LNCaP clone FGC (cell line): Measurements from ENCODE around the gene PRPF31.

Source experiments
- DNase-seq: peaks from one replicate; pipeline ENCODE4 v3.0.0-alpha.2; 2011; ENCODE audit warnings: low read depth
- H3K4me3 ChIP-seq: 2 replicates; pipeline ENCODE4 v1.5.1; 2011; ENCODE audit warnings: mild to moderate bottlenecking, low read depth, low read length, control low read depth
- CTCF ChIP-seq: IDR thresholded peaks from 2 replicates; pipeline ENCODE4 v1.5.1; 2012; ENCODE audit warnings: mild to moderate bottlenecking; ENCODE audit not compliant: control insufficient read depth, insufficient read depth; ENCODE audit errors: extremely low read depth

PRPF31 gene

GRCh38 chr19:54115109-54116063 is at the start of gene PRPF31, which contains the start of gene TFPT:
TSS of gene PRPF31 (plus strand) at chr19:54115754. CDS start at chr19:54118279, 2,525 bp downstream.
TSS of gene TFPT (minus strand) at chr19:54115657. CDS start at chr19:54115269, 388 bp downstream.
- peak within 1 kb of the TSS; percentile 100 for H3K4me3 ChIP-seq
- TF ChIP-seq CTCF: no peak
- DNase-seq: peak; percentile 96

GRCh38 chr19:54069470-54069869 is 46.1 kb upstream of the PRPF31 start:
- no peak overlapping the region for H3K4me3 ChIP-seq
- no peak for TF ChIP-seq CTCF
- DNase-seq: no peak

- DNase-seq: no peak
- TF ChIP-seq CTCF: no peak
- no peak overlapping the region for H3K4me3 ChIP-seq
These were observed 41.7 kb upstream of the PRPF31 start for GRCh38 chr19:54073829-54074228.

- TF ChIP-seq CTCF: no peak
- no peak overlapping the region for H3K4me3 ChIP-seq
- DNase-seq: no peak
These were observed 40.7 kb upstream of the PRPF31 start for GRCh38 chr19:54074851-54075250.

- DNase-seq: no peak
- H3K4me3 ChIP-seq: no peak overlapping the region
- TF ChIP-seq CTCF: no peak
These were observed 38.2 kb upstream of the PRPF31 start for GRCh38 chr19:54077334-54077733.

GRCh38 chr19:54081032-54081431 is 34.5 kb upstream of the PRPF31 start, which contains the start of gene TARM1:
TSS of gene TARM1 (minus strand) at chr19:54081365. CDS start at chr19:54081340, 25 bp downstream.
- no peak for TF ChIP-seq CTCF
- no peak within 1 kb of the TSS for H3K4me3 ChIP-seq
- no peak for DNase-seq

GRCh38 chr19:54084410-54084809 is 31.1 kb upstream of the PRPF31 start:
- TF ChIP-seq CTCF: no peak
- H3K4me3 ChIP-seq: no peak overlapping the region
- no peak for DNase-seq
